ENCODE measurements around the gene USB1. TPM values are rescaled to one million over a fixed set of nuclear protein-coding genes. Genes with fewer than 3 reads are reported as not detected.

Gene USB1
- total RNA-seq, 3 donors from 2014 or later (not counting 1 experiment from before 2014, with no cell fraction given), result 64.7 to 86.0 (median 84.8) TPM

DNA sequence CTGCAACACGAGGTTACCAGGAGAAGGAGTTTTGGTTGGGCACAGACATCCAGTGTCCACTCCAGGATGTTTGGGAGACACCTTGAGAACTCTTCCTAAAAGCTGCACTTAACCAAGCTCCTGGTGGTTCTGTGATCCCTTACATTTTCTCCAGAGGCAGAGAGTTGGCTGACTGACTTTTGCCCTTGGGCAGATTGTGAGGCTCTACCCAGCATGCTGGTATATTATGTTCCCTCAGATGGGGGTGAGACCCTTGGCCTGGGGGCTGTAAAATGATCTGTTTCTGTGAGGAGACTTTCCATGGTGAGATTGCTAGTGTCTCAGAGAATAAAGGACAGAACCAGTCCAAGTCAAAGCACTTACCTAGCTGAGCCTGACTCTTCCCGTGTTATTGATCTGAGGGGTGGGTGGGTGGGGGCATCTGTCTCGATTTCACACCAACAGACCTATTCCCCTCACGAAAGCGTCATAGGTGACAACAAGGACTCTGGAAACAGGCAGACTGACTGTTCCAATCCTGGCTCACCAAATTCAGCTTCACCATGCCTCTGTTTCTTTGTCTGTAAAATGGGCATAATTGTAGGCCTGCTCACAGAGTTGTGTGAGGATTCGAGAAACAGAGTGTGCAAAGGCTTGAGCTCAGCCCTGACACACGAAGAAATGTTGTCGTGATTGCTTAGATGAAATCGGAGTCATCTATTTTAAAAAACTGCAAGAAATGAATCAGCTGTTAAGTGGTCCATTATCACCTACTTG lies 12.2 kb downstream of the USB1 start:
- intact Hi-C loops (cut with micrococcal nuclease), result no loop called here
- Histone ChIP-seq H3K9me3 (ENCODE audit: control insufficient read depth, insufficient read depth, low read length) (no peaks in the 10 kb centered on the region), H3K27ac (ENCODE audit: low read length) (no peak overlapping the region), H3K4me3 (ENCODE audit: low read length) (no peak overlapping the region), H3K27me3 (ENCODE audit: control insufficient read depth, insufficient read depth, low read length) (no peaks in the 10 kb centered on the region), H3K36me3 (ENCODE audit: control insufficient read depth, insufficient read depth, low read length) (peaks cover 42% of the 10 kb centered on the region), H3K4me1 (ENCODE audit: control insufficient read depth, insufficient read depth, low read length) (no peaks in the 10 kb centered on the region)
- TF ChIP-seq, protein P1, sequence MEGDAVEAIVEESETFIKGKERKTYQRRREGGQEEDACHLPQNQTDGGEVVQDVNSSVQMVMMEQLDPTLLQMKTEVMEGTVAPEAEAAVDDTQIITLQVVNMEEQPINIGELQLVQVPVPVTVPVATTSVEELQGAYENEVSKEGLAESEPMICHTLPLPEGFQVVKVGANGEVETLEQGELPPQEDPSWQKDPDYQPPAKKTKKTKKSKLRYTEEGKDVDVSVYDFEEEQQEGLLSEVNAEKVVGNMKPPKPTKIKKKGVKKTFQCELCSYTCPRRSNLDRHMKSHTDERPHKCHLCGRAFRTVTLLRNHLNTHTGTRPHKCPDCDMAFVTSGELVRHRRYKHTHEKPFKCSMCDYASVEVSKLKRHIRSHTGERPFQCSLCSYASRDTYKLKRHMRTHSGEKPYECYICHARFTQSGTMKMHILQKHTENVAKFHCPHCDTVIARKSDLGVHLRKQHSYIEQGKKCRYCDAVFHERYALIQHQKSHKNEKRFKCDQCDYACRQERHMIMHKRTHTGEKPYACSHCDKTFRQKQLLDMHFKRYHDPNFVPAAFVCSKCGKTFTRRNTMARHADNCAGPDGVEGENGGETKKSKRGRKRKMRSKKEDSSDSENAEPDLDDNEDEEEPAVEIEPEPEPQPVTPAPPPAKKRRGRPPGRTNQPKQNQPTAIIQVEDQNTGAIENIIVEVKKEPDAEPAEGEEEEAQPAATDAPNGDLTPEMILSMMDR (IDR thresholded peaks at IDR 0.05), result no peak
- ATAC-seq (no peak), DNase-seq (no peak)
- Mint-ChIP-seq H3K27ac (no peak overlapping the region), H3K36me3 (peaks cover 8% of the 10 kb centered on the region), H3K27me3 (ENCODE audit: low read depth in 2 of 2) (no peaks in the 10 kb centered on the region), H3K4me3 (no peak overlapping the region), H3K9me3 (no peaks in the 10 kb centered on the region), H3K4me1 (peaks cover 0 to 10% of the 10 kb centered on the region in 2 donors)
- 95% methylated on average over 7 of the region's 9 CpGs for WGBS (ENCODE audit: insufficient coverage)

DNA sequence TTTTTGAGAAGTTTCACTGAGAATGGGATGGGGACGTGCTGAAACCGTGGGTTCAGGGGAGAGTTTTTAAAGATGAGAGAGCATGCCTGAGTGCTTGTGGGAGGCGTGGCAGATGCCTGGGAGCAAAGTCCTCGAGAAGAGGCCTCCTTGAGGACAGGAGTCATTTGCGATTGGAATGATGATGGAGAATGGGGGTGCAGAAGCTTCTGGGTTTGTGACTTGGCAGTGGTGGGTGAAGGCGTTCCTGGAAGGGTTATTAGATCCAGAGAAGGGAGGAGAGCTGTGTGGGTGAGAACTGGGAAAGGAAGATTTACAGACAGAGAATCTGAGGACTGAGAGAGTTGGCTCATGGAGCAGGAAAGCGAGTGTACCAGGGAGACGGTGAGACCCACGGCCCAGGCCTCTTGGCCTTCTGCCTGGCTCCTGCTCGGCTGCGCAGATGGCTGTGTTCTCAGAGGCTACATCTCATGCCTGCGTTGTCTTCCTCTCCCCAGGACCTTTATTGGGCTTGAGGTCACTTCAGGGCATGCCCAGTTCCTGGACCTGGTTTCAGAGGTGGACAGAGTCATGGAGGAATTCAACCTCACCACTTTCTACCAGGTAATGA lies 15.7 kb downstream of the USB1 start:
- Mint-ChIP-seq H3K36me3 (no peaks in the 10 kb centered on the region), H3K27me3 (ENCODE audit: low read depth in 2 of 2) (no peaks in the 10 kb centered on the region), H3K4me3 (no peak overlapping the region), H3K9me3 (no peaks in the 10 kb centered on the region), H3K27ac (no peak overlapping the region), H3K4me1 (peaks cover 0 to 9% of the 10 kb centered on the region in 2 donors)
- no peak overlapping the region for H3K27ac ChIP-seq (ENCODE audit: low read length)
- no peaks in the 10 kb centered on the region for H3K4me1 ChIP-seq (ENCODE audit: control insufficient read depth, insufficient read depth, low read length)
- H3K27me3 ChIP-seq (ENCODE audit: control insufficient read depth, insufficient read depth, low read length), result no peaks in the 10 kb centered on the region
- ATAC-seq (no peak), DNase-seq (no peak)
- 92% methylated on average over 12 of the region's 12 CpGs for WGBS (ENCODE audit: insufficient coverage)
- H3K4me3 ChIP-seq (ENCODE audit: low read length), result no peak overlapping the region
- intact Hi-C loops (cut with micrococcal nuclease), result no loop called here
- TF ChIP-seq, protein P1 (IDR thresholded peaks at IDR 0.05), result no peak
- no peaks in the 10 kb centered on the region for H3K9me3 ChIP-seq (ENCODE audit: control insufficient read depth, insufficient read depth, low read length)
- peaks cover 28% of the 10 kb centered on the region for H3K36me3 ChIP-seq (ENCODE audit: control insufficient read depth, insufficient read depth, low read length)

DNA sequence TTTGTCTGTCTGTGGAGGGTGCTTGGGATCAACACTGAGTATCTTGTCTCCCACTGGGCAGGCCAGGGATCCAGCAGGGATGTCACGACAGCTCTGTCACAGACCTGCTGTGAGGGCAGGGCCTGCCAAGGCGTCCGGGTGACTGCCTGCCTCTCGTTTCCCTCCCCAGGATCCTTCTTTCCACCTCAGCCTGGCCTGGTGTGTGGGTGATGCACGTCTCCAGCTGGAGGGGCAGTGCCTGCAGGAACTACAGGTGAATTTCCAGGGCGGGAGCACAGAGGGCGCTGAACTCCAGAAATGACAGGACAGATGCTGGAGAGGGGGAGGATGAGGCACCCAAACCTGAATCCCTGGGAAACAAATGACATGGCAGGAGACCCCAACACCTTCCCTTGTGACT lies 17.6 kb downstream of the USB1 start:
- TF ChIP-seq, protein P1 (IDR thresholded peaks at IDR 0.05), result no peak
- Histone ChIP-seq H3K9me3 (ENCODE audit: control insufficient read depth, insufficient read depth, low read length) (no peaks in the 10 kb centered on the region), H3K4me1 (ENCODE audit: control insufficient read depth, insufficient read depth, low read length) (no peaks in the 10 kb centered on the region), H3K27me3 (ENCODE audit: control insufficient read depth, insufficient read depth, low read length) (no peaks in the 10 kb centered on the region), H3K36me3 (ENCODE audit: control insufficient read depth, insufficient read depth, low read length) (peaks cover 23% of the 10 kb centered on the region), H3K27ac (ENCODE audit: low read length) (no peak overlapping the region), H3K4me3 (ENCODE audit: low read length) (no peak overlapping the region)
- ATAC-seq, result no peak
- no peak overlapping the region for H3K4me3 Mint-ChIP-seq
- H3K36me3 Mint-ChIP-seq, result no peaks in the 10 kb centered on the region
- no peak overlapping the region for H3K27ac Mint-ChIP-seq
- WGBS (ENCODE audit: insufficient coverage), result 87% methylated on average over 7 of the region's 7 CpGs
- no peaks in the 10 kb centered on the region for H3K9me3 Mint-ChIP-seq
- intact Hi-C loops (cut with micrococcal nuclease), result no loop called here
- H3K4me1 Mint-ChIP-seq, result peaks cover 0 to 9% of the 10 kb centered on the region in 2 donors
- no peaks in the 10 kb centered on the region for H3K27me3 Mint-ChIP-seq (ENCODE audit: low read depth in 2 of 2)
- DNase-seq, result no peak
